SK-N-SH (cell line): ENCODE measurements around the gene JAK1.

Source experiments
- ELF1 ChIP-seq: IDR thresholded peaks from 2 replicates; pipeline ENCODE4 v1.4.0; 2012
- IRF3 ChIP-seq: fragments of 150-350 bp; IDR thresholded peaks from 2 replicates; pipeline ENCODE4 v1.6.1; 2016; ENCODE audit warnings: mild to moderate bottlenecking, low read depth, low read length
- MAX ChIP-seq: IDR thresholded peaks from 2 replicates; pipeline ENCODE4 v1.4.0; 2012; ENCODE audit warnings: low read depth
- MEF2A ChIP-seq: IDR thresholded peaks from 2 replicates; pipeline ENCODE4 v1.4.0; 2012; ENCODE audit warnings: low read depth, borderline replicate concordance
- MXI1 ChIP-seq: IDR thresholded peaks from 2 replicates; pipeline ENCODE4 v1.6.1; 2012; ENCODE audit warnings: mild to moderate bottlenecking, low read depth, low read length, improper control_type of control experiment
- NRF1 ChIP-seq: IDR thresholded peaks from 2 replicates; pipeline ENCODE4 v1.6.1; 2012; ENCODE audit warnings: low read depth, mild to moderate bottlenecking, low read length
- POLR2AphosphoS5 ChIP-seq: IDR thresholded peaks from 2 replicates; pipeline ENCODE4 v1.6.1; 2012; ENCODE audit warnings: low read depth, low read length
- RCOR1 ChIP-seq: fragments of 150-350 bp; IDR thresholded peaks from 2 replicates; pipeline ENCODE4 v1.6.1; 2017; ENCODE audit warnings: antibody characterized with exemption, low read length
- RFX5 ChIP-seq: IDR thresholded peaks from 2 replicates; pipeline ENCODE4 v1.6.1; 2012; ENCODE audit warnings: mild to moderate bottlenecking, improper control_type of control experiment, low read length
- TF ChIP-seq, protein P1 (sequence below): fragments of 200-600 bp; sonication (generic); IDR thresholded peaks from 2 replicates; pipeline ENCODE4 v1.6.1; 2017; ENCODE audit warnings: antibody characterized with exemption, mild to moderate bottlenecking, moderate library complexity
- TF ChIP-seq, protein P2 (sequence below): IDR thresholded peaks from 2 replicates; pipeline ENCODE4 v1.6.1; 2012; ENCODE audit warnings: mild to moderate bottlenecking, low read depth, low read length, moderate library complexity

DNA sequence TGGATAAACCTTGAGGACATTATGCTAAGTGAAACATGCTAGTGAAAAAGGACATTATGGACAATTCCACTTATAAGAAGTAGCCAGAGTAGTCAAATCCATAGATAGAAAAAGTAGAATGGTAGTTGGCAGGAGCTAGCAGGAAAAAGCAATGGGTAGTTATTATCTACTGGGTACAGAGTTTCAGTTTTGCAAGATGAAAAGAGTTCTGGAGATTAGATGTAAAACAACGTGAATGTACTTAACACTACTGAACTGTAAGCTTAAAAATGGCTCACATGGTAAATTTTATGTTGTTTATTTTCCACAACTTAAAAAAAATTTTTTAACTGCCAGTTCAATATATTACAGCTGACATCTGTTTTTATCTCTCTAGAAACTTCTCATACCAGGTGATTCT lies 19.4 kb downstream of the JAK1 start:
- no peak for TF ChIP-seq MXI1
- TF ChIP-seq MEF2A: no peak
- TF ChIP-seq, protein P1, sequence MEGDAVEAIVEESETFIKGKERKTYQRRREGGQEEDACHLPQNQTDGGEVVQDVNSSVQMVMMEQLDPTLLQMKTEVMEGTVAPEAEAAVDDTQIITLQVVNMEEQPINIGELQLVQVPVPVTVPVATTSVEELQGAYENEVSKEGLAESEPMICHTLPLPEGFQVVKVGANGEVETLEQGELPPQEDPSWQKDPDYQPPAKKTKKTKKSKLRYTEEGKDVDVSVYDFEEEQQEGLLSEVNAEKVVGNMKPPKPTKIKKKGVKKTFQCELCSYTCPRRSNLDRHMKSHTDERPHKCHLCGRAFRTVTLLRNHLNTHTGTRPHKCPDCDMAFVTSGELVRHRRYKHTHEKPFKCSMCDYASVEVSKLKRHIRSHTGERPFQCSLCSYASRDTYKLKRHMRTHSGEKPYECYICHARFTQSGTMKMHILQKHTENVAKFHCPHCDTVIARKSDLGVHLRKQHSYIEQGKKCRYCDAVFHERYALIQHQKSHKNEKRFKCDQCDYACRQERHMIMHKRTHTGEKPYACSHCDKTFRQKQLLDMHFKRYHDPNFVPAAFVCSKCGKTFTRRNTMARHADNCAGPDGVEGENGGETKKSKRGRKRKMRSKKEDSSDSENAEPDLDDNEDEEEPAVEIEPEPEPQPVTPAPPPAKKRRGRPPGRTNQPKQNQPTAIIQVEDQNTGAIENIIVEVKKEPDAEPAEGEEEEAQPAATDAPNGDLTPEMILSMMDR: no peak
- no peak for TF ChIP-seq POLR2AphosphoS5
- no peak for TF ChIP-seq MAX
- TF ChIP-seq ELF1: no peak
- no peak for TF ChIP-seq RFX5
- no peak for TF ChIP-seq IRF3
- TF ChIP-seq RCOR1: no peak
- TF ChIP-seq NRF1: no peak
- TF ChIP-seq, protein P2, sequence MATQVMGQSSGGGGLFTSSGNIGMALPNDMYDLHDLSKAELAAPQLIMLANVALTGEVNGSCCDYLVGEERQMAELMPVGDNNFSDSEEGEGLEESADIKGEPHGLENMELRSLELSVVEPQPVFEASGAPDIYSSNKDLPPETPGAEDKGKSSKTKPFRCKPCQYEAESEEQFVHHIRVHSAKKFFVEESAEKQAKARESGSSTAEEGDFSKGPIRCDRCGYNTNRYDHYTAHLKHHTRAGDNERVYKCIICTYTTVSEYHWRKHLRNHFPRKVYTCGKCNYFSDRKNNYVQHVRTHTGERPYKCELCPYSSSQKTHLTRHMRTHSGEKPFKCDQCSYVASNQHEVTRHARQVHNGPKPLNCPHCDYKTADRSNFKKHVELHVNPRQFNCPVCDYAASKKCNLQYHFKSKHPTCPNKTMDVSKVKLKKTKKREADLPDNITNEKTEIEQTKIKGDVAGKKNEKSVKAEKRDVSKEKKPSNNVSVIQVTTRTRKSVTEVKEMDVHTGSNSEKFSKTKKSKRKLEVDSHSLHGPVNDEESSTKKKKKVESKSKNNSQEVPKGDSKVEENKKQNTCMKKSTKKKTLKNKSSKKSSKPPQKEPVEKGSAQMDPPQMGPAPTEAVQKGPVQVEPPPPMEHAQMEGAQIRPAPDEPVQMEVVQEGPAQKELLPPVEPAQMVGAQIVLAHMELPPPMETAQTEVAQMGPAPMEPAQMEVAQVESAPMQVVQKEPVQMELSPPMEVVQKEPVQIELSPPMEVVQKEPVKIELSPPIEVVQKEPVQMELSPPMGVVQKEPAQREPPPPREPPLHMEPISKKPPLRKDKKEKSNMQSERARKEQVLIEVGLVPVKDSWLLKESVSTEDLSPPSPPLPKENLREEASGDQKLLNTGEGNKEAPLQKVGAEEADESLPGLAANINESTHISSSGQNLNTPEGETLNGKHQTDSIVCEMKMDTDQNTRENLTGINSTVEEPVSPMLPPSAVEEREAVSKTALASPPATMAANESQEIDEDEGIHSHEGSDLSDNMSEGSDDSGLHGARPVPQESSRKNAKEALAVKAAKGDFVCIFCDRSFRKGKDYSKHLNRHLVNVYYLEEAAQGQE: no peak
